Measurements from ENCODE around the gene NXPE4. TPM values are rescaled to one million over a fixed set of nuclear protein-coding genes. Genes with fewer than 3 reads are reported as not detected.

The NXPE4 gene
- total RNA-seq, 1 experiment from 2014 or later: 0.11 TPM

- no peaks in the 10 kb centered on the region for H3K4me1 Mint-ChIP-seq
- H3K27me3 Mint-ChIP-seq (ENCODE audit: low read depth): no peaks in the 10 kb centered on the region
- H3K27ac Mint-ChIP-seq: no peak overlapping the region
- DNase-seq (ENCODE audit: low spot score) (no peak), ATAC-seq (no peak)
- TF ChIP-seq SOX15 (CRISPR knock-in tag; IDR thresholded peaks at IDR 0.05): no peak
- no peak for TF ChIP-seq CDX4 (CRISPR knock-in tag; IDR thresholded peaks at IDR 0.05; ENCODE audit: borderline replicate concordance)
- TF ChIP-seq EMX1 (CRISPR knock-in tag; IDR thresholded peaks at IDR 0.05): no peak
- TF ChIP-seq HMGXB4 (CRISPR knock-in tag; IDR thresholded peaks at IDR 0.05): no peak
- no peak for TF ChIP-seq TP53 (CRISPR knock-in tag; IDR thresholded peaks at IDR 0.05)
- no peak for TF ChIP-seq TEAD1 (CRISPR knock-in tag; IDR thresholded peaks at IDR 0.05)
- TF ChIP-seq, protein P1, sequence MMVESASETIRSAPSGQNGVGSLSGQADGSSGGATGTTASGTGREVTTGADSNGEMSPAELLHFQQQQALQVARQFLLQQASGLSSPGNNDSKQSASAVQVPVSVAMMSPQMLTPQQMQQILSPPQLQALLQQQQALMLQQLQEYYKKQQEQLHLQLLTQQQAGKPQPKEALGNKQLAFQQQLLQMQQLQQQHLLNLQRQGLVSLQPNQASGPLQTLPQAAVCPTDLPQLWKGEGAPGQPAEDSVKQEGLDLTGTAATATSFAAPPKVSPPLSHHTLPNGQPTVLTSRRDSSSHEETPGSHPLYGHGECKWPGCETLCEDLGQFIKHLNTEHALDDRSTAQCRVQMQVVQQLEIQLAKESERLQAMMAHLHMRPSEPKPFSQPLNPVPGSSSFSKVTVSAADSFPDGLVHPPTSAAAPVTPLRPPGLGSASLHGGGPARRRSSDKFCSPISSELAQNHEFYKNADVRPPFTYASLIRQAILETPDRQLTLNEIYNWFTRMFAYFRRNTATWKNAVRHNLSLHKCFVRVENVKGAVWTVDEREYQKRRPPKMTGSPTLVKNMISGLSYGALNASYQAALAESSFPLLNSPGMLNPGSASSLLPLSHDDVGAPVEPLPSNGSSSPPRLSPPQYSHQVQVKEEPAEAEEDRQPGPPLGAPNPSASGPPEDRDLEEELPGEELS (CRISPR knock-in tag; IDR thresholded peaks at IDR 0.05): no peak
- TF ChIP-seq, protein P2, sequence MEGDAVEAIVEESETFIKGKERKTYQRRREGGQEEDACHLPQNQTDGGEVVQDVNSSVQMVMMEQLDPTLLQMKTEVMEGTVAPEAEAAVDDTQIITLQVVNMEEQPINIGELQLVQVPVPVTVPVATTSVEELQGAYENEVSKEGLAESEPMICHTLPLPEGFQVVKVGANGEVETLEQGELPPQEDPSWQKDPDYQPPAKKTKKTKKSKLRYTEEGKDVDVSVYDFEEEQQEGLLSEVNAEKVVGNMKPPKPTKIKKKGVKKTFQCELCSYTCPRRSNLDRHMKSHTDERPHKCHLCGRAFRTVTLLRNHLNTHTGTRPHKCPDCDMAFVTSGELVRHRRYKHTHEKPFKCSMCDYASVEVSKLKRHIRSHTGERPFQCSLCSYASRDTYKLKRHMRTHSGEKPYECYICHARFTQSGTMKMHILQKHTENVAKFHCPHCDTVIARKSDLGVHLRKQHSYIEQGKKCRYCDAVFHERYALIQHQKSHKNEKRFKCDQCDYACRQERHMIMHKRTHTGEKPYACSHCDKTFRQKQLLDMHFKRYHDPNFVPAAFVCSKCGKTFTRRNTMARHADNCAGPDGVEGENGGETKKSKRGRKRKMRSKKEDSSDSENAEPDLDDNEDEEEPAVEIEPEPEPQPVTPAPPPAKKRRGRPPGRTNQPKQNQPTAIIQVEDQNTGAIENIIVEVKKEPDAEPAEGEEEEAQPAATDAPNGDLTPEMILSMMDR (IDR thresholded peaks at IDR 0.05): no peak
- no peak for TF ChIP-seq JUN (CRISPR knock-in tag; IDR thresholded peaks at IDR 0.05)
- no peak for TF ChIP-seq SP1 (CRISPR knock-in tag; conservative IDR thresholded peaks at IDR 0.05)
- no peak for TF ChIP-seq E2F1 (CRISPR knock-in tag; IDR thresholded peaks at IDR 0.05)
- no peak for TF ChIP-seq SMAD3 (CRISPR knock-in tag; IDR thresholded peaks at IDR 0.05; ENCODE audit: borderline replicate concordance)
- TF ChIP-seq OVOL2 (CRISPR knock-in tag; IDR thresholded peaks at IDR 0.05; ENCODE audit: borderline replicate concordance): no peak
- TF ChIP-seq FOXJ3 (CRISPR knock-in tag; IDR thresholded peaks at IDR 0.05; ENCODE audit: borderline replicate concordance): no peak
- no peak for TF ChIP-seq CREB1 (CRISPR knock-in tag; IDR thresholded peaks at IDR 0.05)
- TF ChIP-seq NFE2L1 (CRISPR knock-in tag; IDR thresholded peaks at IDR 0.05): no peak
- TF ChIP-seq, protein P3, sequence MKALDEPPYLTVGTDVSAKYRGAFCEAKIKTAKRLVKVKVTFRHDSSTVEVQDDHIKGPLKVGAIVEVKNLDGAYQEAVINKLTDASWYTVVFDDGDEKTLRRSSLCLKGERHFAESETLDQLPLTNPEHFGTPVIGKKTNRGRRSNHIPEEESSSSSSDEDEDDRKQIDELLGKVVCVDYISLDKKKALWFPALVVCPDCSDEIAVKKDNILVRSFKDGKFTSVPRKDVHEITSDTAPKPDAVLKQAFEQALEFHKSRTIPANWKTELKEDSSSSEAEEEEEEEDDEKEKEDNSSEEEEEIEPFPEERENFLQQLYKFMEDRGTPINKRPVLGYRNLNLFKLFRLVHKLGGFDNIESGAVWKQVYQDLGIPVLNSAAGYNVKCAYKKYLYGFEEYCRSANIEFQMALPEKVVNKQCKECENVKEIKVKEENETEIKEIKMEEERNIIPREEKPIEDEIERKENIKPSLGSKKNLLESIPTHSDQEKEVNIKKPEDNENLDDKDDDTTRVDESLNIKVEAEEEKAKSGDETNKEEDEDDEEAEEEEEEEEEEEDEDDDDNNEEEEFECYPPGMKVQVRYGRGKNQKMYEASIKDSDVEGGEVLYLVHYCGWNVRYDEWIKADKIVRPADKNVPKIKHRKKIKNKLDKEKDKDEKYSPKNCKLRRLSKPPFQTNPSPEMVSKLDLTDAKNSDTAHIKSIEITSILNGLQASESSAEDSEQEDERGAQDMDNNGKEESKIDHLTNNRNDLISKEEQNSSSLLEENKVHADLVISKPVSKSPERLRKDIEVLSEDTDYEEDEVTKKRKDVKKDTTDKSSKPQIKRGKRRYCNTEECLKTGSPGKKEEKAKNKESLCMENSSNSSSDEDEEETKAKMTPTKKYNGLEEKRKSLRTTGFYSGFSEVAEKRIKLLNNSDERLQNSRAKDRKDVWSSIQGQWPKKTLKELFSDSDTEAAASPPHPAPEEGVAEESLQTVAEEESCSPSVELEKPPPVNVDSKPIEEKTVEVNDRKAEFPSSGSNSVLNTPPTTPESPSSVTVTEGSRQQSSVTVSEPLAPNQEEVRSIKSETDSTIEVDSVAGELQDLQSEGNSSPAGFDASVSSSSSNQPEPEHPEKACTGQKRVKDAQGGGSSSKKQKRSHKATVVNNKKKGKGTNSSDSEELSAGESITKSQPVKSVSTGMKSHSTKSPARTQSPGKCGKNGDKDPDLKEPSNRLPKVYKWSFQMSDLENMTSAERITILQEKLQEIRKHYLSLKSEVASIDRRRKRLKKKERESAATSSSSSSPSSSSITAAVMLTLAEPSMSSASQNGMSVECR (CRISPR knock-in tag; IDR thresholded peaks at IDR 0.05; ENCODE audit: borderline replicate concordance): no peak
- TF ChIP-seq ZNF532 (CRISPR knock-in tag; IDR thresholded peaks at IDR 0.05; ENCODE audit: borderline replicate concordance): no peak
- H3K4me3 Mint-ChIP-seq: no peak overlapping the region
- CTCF ChIA-PET: no interaction called here
- H3K9me3 Mint-ChIP-seq: peaks cover 70% of the 10 kb centered on the region
- H3K36me3 Mint-ChIP-seq: peaks cover 28% of the 10 kb centered on the region
- POLR2A ChIA-PET: no interaction called here
These were observed 69.9 kb downstream of the NXPE4 start for GRCh38 chr11:114525682-114526081.
